Stimulated activated CD4-positive, alpha-beta T cell treated with anti-CD3 and anti-CD28 coated beads, Interleukin-4, amount 100 ng/mL, for 4 hours (primary cell): ENCODE measurements around the gene DDX56.
A peak's percentile ranks its signal among the peaks of the same experiment; 100 is the strongest.
"Not testable (repeated sequence)": the region's sequence is repeated elsewhere in the genome, so short reads cannot be mapped to it uniquely, and the experiment has no call there.

Experiments used
- DNase-seq, 2 experiments: peaks; one replicate each; pipeline ENCODE4 v3.0.0-alpha.2; 2020

DDX56 gene

DNA sequence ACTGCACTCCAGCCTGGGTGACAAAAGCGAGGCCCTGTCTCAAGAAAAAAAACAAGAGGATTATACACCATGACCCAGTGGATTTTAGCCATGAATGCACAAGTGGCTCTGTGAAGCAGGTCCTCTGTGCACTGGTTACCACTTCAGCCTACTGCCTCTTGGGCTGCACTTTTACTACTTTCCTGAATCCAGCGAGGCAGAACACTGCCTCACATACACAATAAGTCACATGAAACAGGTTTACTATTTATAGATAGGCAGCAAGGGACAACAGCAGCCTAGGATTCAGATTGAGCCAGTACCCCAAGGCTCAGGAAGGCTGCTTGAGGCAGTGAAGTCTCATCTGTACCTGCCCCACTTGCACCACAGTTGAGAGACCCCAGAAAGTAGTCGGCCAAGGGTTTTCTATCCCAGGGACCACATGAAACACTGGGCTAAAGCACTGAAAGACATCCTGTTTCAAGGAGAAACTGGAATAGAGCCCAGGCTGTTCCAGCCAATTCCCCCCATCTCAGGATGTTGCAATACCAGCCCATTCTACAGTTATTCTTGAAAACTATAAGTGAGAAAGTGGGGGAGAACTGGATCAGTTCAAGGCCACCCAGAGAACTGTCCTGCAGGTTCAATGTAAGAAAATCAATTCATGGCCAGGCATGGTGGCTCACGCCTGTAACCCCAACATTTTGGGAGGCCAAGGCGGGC is 22.4 kb upstream of the DDX56 start:
- DNase-seq = no peak

DNA sequence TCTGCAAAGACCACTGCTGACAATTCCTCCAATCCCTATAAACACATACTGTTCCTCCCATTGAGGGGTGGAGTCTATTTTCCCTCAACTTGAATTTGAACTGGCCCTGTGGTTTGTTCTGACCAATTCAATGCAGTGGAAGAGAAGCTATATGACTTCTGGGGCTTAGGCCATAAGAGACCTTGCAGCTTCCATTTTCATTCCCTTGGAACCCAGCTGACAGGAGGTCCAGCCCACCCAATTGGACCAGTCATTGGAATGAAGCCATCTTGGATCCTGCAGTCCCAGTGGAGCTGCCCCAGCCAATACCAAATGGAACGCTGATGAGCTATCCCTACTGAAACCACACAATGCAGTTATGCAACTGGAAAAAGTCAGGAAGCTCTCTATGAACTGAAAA is 17.2 kb upstream of the DDX56 start:
- DNase-seq = no peak

- DNase-seq = peak in 1 of 2 experiments; percentile 43
Measured at GRCh38 chr7:44587843-44588711, 14.4 kb upstream of the DDX56 start.

GRCh38 chr7:44583146-44583865 is 9.6 kb upstream of the DDX56 start:
- DNase-seq = no peak

- DNase-seq = peak; percentile 100
Measured at GRCh38 chr7:44581879-44582603, 8.3 kb upstream of the DDX56 start, which contains the start of gene TMED4. TSS of gene TMED4 (minus strand) at chr7:44582231. CDS start at chr7:44582206, 25 bp downstream.

DNA sequence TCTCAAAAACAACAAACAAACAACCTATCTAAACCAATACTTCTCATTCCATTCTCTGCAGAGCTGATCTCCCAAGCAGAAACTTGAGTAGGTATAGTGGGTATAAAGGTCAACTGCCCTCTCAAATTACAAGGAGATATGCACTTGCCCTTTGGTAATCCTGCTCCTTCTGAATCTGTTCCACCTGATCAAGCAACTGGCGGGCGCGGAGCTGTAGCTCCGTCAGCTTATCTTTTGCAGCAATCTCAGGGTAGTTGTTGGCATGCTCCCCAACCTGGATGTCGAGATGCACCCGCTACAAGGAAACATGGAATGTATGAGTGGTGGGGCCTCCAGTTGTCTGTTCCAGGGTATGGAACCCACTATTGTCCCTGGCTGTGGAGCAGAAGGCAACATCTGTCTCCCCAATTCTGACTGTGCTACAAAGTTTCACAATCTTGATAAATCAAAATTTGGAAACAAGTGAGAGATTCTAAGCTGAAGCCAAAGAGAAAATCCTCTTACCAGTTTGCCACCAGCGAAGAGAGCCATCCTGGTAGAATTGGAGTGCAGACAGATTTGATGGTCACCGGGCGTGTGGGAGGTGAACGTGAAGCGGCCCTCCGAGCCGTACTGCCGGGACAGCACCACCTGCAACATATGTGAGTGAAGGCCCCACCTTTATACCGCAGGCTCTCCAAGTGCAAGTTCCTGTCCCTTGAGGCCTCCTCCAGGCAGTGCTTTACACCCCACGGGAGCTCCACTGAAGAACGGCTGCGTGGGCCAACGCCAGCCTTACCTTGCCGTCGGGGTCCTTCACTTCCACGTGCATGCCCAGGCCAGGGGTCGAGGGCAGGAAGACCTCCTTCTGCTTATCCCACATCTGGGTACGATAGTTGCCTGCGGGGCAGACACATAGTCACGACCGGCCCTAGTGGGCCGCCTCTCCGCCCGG is 7.5 kb upstream of the DDX56 start:
- DNase-seq = peak; percentile 35 to 38

DNA sequence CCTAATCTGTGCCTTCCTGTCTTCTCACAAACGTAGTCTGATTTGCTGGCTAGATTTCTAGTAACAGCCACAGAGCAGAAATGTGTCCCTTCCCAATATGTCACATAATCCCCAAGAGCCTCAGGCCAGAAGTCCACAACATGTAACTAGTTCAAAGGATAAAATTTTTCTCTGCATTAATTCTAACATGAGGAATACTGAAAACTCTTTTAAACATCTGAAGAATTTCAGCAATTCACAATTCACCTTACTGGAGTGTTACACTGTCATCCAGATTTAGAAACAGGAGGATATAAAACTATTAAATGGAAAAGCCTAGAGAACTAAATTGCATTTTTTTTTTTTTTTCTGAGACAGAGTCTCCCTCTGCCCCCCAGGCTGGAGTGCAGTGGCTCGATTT is 2.5 kb upstream of the DDX56 start:
- no peak for DNase-seq

GRCh38 chr7:44575054-44575453 is 1.3 kb upstream of the DDX56 start:
- DNase-seq = no peak

GRCh38 chr7:44574287-44574872 is 672 bp upstream of the DDX56 start:
- no peak for DNase-seq

DNA sequence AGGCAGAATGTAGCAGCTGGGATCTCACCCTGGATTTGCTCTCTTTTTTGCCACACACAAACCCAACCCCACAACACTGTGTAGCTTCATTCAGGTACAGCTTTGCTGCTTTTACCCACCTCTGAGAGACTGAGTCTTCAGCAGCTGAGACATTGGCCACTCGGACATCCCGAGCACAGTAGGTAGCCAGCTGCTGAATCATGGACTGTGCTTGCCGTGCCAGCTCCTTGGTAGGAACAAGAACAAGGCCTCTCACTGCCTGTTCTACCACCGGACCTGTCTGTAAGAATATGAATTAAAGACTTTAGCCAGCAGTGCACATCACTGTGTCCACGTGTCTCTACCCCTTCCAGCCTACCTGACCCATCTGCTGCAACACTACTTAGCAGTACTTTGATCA is 937 bp downstream of the DDX56 start:
- no peak for DNase-seq

GRCh38 chr7:44569959-44570358 is 3.7 kb downstream of the DDX56 start:
- no peak for DNase-seq

DNA sequence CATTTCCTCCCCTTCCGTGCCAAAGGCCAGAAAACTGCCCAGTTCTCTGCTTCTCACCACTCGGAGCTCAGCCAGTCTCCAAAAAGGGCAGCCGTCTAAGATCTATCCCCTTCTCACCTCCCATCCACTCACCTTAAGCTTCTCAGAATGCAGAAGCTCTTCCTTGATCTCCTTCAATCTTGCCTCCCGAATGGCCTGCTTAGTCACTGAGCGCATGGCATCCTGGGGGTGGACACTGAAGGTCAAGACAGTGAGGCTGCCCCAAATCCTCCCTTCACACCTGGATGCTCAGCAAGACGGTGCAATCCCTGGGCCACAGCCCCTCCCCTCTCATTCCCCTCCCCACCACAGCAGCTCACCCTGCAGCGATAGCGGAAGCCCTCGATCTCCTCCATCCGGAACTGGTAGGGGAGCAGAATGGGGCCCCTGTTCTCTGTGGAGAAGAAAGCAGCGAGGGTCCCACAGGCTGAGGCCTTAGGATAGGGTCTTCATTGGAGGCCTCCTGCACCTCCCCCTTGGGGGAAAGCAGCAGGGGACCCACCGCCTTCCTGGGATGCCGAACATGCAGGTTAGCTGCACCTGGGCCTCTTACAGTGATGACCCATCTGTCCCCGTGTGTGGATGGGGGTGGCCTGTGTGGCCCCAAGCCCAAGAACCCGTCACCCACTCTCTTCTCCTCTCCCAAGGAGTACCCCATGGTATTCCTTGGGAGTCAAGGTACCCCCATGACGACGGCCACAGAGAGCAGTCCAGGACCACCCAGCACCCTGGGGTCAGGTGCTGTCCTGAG is 4.7 kb downstream of the DDX56 start:
- no peak for DNase-seq

GRCh38 chr7:44567884-44568283 is 5.8 kb downstream of the DDX56 start:
- DNase-seq = no peak

- no peak for DNase-seq
Measured at GRCh38 chr7:44566680-44567079, 7.0 kb downstream of the DDX56 start.

DNA sequence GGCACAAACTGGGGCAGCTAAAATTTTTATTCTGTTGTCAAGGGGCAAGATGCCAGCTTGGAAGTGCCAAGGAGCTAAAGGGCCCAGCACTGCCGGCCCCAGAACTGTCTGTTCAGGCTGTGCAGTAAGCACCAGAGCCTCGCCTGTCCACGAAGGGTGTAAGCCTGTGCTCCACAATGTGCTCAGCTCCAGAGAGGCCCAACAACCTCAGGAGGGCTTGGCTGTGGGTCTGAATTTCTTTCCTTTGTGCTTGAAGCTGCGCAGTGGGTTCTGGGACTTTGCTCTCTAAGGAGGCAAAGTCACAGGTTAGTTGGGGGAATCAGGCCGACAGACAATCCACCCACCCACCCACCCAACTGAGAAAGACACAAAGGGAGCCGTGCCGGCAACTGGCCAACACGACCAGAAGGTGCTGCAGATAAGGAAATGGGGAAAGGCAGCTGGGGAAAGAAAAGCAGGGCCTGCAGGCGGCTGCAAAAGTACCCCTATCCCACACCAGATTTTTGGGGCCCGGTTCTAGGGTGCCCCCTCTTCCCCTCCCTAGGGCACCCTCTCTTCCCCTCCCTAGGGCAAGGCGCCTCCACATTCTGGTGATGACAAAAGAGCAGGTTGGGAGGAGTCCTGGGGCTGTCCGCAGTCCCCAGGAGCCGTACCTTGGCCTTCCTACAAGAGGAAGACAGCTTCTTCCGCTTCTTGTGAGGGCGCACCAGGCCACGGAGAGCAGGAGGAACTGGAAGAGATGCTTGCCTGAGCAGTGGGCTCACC is 7.7 kb downstream of the DDX56 start:
- DNase-seq = no peak

DNA sequence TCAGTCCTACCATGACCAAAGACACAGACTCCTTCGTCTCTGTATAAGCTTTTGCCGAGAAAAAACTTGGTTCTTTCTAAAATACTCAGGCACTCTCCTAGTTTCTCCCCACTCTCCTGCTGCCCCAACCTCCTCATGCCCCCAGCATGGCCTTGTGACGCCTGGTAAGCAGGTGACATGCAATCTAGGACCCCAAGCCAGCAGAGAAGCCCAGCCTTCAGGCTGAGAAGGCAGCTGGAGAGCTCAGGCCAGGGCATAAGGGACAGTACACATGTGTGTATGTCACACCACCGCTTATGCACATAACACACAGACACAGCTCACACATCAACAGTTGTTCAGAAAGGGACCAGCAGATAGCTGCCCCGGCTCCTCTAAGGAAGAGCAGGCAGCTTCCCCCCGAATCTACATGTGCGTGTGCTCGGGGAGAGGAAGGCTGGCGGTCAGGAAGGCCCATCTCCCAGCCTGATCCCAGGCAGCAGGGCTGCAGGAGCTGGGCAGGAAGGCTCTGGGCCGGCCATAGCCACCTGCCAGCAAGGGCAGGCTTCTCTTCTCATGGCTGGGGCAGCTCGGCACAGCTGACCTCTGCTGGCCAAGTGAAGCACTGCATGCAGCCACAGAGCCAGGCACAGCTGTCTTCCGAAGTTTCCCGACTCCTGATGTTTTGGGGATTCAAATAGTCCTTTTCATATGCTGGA is 8.5 kb downstream of the DDX56 start:
- DNase-seq = peak; percentile 49 to 61

DNA sequence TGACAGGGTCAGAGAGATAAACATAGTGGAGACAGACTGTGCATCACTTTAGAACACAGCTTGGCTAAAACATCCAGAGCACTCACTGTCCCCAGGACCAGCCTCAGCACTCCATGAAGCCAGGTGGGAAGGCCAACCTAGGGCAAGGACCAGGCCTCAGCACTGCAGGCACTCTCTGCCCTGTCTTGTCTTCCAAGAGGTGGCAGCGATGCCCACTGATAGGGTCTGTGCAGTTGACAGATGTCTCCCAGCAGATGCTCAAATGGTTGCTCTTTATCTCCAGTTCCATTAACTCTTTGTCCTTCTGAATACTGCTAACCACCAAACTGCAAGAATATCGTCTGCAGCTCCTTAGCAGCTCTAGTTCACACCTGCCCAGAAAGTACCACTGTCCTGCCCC is 9.1 kb downstream of the DDX56 start:
- no peak for DNase-seq

- DNase-seq = no peak
Measured at GRCh38 chr7:44563171-44563679, 10.5 kb downstream of the DDX56 start.

DNA sequence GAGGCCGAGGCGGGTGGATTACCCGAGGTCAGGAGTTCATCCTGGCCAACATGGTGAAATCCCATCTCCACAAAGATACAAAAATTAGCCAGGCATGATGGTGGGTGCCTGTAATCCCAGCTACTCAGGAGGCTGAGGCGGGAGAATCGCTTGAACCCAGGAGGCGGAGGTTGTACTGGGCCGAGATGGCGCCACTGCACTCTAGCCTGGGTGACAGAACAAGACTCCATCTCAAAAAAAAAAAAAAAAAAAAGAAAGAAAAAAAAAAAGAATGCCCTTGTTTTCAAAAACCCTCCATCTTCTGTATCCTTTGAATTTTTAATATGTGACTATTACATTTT is 11.1 kb downstream of the DDX56 start:
- DNase-seq = not testable (repeated sequence)
